ENCODE results near the gene EIF1AX. TPM values are rescaled to one million over a fixed set of nuclear protein-coding genes. Genes with fewer than 3 reads are reported as not detected.

The EIF1AX gene
- polyA plus RNA-seq, 1 donor from 2014 or later, result 67.1 TPM

GRCh38 chrX:20116087-20116576 lies 25.5 kb downstream of the EIF1AX start:
- no peaks in the 10 kb centered on the region for H3K79me2 ChIP-seq (replicated peaks; ENCODE audit: insufficient read depth, low read length)
- no peak overlapping the region for H3K4me2 ChIP-seq (ENCODE audit: low read length)
- H3K36me3 ChIP-seq (ENCODE audit: insufficient read depth, low read length), result no peaks in the 10 kb centered on the region
- no peak overlapping the region for H2AFZ ChIP-seq (ENCODE audit: low read depth, low read length)
- H3K9me2 ChIP-seq (ENCODE audit: insufficient read depth, low read length), result no peaks in the 10 kb centered on the region
- TF ChIP-seq MXI1 (conservative IDR thresholded peaks at IDR 0.05; ENCODE audit: poor library complexity, severe bottlenecking) (no peak), TAF1 (IDR thresholded peaks at IDR 0.05; ENCODE audit: low read depth) (no peak), SMC3 (conservative IDR thresholded peaks at IDR 0.05; ENCODE audit: poor library complexity) (no peak), REST (IDR thresholded peaks at IDR 0.05; ENCODE audit: borderline replicate concordance) (no peak), RAD21 (conservative IDR thresholded peaks at IDR 0.05) (no peak), EP300 (conservative IDR thresholded peaks at IDR 0.05; ENCODE audit: poor library complexity, severe bottlenecking) (no peak)
- H3K27ac ChIP-seq (ENCODE audit: low read length), result no peak overlapping the region
- H3F3A ChIP-seq (ENCODE audit: insufficient read depth, low read length, poor library complexity, severe bottlenecking), result no peaks in the 10 kb centered on the region
- H3K9ac ChIP-seq (ENCODE audit: low read length), result peak overlapping the region; percentile 9
- H3K9me3 ChIP-seq (ENCODE audit: low read length), result no peaks in the 10 kb centered on the region
- peak overlapping the region; percentile 63 for H3K4me3 ChIP-seq (ENCODE audit: low read length)
- H4K20me1 ChIP-seq (ENCODE audit: insufficient read depth), result no peaks in the 10 kb centered on the region
- H3K27me3 ChIP-seq (ENCODE audit: insufficient read depth, low read depth, low read length), result peaks cover 12% of the 10 kb centered on the region

GRCh38 chrX:20112022-20112774 lies 29.4 kb downstream of the EIF1AX start:
- H4K20me1 ChIP-seq (ENCODE audit: insufficient read depth), result no peaks in the 10 kb centered on the region
- H2AFZ ChIP-seq (ENCODE audit: low read depth, low read length), result no peak overlapping the region
- no peak overlapping the region for H3K4me2 ChIP-seq (ENCODE audit: low read length)
- no peak overlapping the region for H3K27ac ChIP-seq (ENCODE audit: low read length)
- TF ChIP-seq RAD21 (conservative IDR thresholded peaks at IDR 0.05) (no peak), EP300 (conservative IDR thresholded peaks at IDR 0.05; ENCODE audit: poor library complexity, severe bottlenecking) (no peak), TAF1 (IDR thresholded peaks at IDR 0.05; ENCODE audit: low read depth) (no peak), MXI1 (conservative IDR thresholded peaks at IDR 0.05; ENCODE audit: poor library complexity, severe bottlenecking) (no peak), EZH2 (IDR thresholded peaks at IDR 0.05; ENCODE audit: borderline replicate concordance, insufficient read depth, low read length, poor library complexity, severe bottlenecking) (no peak), REST (IDR thresholded peaks at IDR 0.05; ENCODE audit: borderline replicate concordance) (no peak)
- H3F3A ChIP-seq (ENCODE audit: insufficient read depth, low read length, poor library complexity, severe bottlenecking), result no peaks in the 10 kb centered on the region
- H3K27me3 ChIP-seq (ENCODE audit: insufficient read depth, low read depth, low read length), result peaks cover 12% of the 10 kb centered on the region
- H3K36me3 ChIP-seq (ENCODE audit: insufficient read depth, low read length), result no peaks in the 10 kb centered on the region
- no peaks in the 10 kb centered on the region for H3K9me3 ChIP-seq (ENCODE audit: low read length)
- no peaks in the 10 kb centered on the region for H3K9me2 ChIP-seq (ENCODE audit: insufficient read depth, low read length)
- no peak overlapping the region for H3K9ac ChIP-seq (ENCODE audit: low read length)
- H3K79me2 ChIP-seq (replicated peaks; ENCODE audit: insufficient read depth, low read length), result no peaks in the 10 kb centered on the region
- H3K4me3 ChIP-seq (ENCODE audit: low read length), result no peak overlapping the region
